ENCODE results near the gene RIMOC1.

The RIMOC1 gene

DNA sequence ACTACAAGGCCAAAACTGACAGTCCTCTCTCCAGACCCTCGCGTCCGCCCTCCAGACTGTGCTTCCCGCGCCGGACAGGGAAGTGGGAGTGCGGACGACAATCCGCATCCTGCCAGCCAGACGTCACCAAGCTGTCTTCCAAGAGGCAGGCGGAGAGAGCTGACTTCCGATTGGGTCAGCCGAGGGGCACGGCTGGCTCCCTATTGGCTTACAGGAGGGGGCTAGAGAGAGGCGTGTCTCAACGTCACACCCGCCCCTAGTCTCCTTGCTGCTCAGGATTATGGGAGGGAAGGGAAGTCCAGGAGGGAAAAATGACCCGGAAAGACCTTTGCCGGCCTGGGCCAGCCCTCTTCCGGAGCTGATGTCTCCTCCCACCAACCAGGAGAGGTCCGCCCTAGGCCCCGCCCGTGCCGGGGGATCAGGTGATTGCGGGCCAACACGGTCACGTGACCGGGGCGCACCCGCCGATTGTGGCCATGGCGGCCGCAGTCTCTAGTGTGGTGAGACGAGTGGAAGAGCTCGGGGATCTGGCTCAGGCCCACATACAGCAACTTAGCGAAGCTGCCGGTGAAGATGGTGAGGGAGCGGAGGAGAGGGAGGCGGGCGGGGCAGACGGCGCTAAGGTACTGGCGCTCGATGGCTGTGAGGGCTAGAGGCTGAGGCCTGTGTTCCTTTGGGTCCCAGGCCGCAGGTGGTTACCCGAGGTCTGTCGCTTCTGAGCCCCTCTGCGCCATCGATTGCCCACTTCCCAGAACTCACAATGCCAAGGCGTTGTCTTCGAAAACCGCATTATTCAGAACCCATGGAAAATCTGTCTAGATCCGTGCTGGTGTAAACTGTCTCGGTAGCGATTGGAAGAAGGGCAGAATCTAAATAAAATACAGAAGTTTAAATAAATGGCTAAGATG, at the start of gene RIMOC1:
Gene RIMOC1, plus strand, starts transcription at position 453 of the 908 bp plus-strand sequence. Its CDS starts 24 bp downstream, at position 477.
- DNase-seq (ENCODE audit: low read depth in 2 of 3, low spot score in 1 of 3): peak; percentile 95 to 98 (median 97)

DNA sequence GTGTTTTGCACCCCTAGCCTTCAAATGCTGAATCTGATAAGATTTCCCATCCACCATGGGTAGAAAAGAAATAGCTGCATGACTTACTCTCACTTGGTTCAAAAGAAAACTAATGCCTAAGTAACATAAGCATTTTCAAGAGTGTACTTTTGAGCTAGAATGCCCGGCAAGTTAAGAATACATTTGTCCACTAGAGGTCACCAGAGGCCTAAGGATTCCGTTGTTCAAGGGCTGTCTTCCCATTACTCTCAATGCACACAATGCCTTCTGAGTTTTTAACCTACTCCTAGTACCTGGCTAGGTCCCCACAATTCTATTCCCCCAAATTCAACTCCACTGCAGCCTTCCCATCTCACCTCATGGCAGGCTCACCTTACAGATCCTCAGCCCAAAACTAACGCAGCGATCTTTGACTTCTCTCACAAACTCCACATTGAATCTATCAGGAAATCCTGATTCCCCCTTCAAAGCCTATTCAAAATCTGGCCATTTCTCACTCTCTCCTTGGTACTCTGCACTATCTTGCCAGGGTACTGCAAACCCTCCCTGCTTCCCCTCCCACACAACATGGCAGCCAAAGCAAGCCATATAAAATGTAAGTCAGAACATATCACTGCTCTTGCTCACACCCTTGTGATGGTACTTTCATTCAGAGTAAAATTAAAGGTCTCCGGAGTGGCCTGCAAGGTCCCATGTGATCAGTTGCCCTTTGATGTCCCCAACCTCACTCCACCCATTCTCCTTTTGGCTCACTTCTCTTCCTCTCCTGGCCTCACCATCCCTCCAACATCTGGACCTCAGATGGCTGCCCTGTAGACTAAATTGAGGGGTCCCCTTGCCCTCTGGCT, 47.3 kb upstream of the RIMOC1 start:
- peak in 2 of 3 donors; percentile 20 to 76 for DNase-seq (ENCODE audit: low read depth in 2 of 3, low spot score in 1 of 3)

DNA sequence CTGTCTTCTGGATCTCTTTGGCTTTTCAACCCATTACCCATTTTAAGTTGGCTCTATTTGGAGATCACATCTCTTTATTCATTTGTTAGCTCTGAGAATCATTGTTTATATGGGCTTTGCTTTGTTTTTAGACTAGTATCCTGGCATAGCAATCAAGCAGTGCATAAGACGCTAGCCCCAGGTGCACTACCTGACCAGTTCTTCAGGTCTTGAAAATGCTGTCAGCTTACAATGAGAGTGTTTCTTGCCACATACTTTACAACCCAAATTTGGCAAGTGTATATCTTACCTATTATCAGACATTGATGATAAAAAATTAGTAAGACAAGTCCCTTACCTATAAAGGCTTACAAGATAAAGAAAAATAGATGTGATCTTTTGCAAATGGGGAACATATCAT, 46.2 kb upstream of the RIMOC1 start:
- no peak for DNase-seq (ENCODE audit: low read depth in 2 of 3, low spot score in 1 of 3)

- DNase-seq (ENCODE audit: low read depth in 2 of 3, low spot score in 1 of 3): no peak
Observed at GRCh38 chr5:41858890-41859289, 45.3 kb upstream of the RIMOC1 start.

DNA sequence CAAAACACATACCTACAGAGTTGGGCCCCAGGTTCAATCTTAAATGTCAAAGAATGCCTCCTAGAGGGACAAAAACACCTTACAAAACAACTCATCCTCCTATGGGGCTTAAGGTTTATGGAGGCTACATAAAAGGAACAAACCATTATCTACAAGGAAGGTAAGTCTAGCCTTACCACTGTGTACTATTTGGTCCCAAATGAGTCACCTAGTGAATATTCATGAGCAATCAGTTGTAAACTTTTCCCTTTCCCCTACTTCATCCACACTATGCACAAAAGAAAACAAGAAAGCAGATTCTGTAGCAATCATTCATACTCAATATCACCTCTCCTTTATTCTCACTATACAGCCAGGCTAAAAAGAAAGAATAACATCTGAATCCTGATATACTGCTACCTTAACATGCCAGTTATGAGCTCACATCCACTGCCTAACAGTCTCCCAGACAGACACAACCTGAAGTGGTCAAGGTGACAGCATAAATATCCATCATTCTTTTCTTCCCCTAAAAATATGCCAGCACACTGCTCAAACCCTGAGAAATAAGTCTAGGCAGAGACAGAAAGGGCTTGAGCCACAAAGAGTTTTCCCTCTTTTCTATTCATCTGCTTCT, 40.2 kb upstream of the RIMOC1 start:
- no peak for DNase-seq (ENCODE audit: low read depth in 2 of 3, low spot score in 1 of 3)

- no peak for DNase-seq (ENCODE audit: low read depth in 2 of 3, low spot score in 1 of 3)
Observed at GRCh38 chr5:41869151-41869723, 34.9 kb upstream of the RIMOC1 start.

DNA sequence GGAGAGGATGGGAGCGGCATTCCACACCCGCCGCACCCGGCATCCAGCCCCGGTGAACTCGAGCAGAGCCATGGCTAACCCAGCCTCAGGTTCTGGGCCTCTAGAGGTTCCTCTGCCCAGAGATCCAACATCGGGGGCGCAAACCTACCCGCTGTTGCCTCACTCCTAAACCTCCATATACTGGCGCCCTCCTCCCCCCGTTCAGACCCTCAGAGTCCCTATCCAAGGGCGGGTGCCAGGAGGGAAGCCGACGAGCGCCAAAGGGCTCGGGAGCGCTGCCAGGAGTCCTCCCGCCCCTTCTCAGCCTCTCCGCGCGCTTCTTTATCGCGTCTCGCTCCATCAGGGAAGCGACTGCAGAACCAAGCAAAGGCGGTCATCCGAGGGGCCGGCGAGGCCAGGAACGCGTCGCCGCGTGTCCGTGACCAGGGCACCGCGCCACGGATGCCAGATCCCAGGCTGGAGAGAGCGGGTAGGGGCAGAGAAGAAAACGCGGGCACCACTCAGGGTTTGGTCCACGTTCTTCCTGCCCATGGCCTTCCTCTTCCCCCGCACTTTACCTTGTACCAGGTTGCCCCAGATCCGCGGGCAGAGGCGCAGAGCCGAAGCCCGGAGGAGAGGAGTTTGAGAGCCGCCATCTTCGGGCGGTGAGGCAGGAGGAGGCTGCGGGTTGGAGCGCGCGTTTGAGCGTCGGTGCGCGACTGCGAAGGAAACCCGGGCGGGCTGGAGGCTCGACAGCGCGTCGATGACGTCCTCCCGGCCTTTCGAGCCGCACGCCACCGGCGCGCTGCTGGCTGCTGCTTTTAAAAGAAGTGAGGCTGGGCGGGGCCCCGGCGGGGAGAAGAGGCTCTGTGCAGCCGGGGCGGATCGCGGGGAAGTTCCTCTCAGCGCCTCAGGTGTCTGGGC, 34.2 kb upstream of the RIMOC1 start, which contains the start of gene OXCT1:
Gene OXCT1, minus strand, starts transcription at position 702 of the 903 bp plus-strand sequence. Its CDS starts 67 bp downstream, at position 635.
- DNase-seq (ENCODE audit: low read depth in 2 of 3, low spot score in 1 of 3): peak; percentile 83 to 92 (median 89)

- no peak for DNase-seq (ENCODE audit: low read depth in 2 of 3, low spot score in 1 of 3)
Observed at GRCh38 chr5:41870627-41871048, 33.5 kb upstream of the RIMOC1 start.

DNA sequence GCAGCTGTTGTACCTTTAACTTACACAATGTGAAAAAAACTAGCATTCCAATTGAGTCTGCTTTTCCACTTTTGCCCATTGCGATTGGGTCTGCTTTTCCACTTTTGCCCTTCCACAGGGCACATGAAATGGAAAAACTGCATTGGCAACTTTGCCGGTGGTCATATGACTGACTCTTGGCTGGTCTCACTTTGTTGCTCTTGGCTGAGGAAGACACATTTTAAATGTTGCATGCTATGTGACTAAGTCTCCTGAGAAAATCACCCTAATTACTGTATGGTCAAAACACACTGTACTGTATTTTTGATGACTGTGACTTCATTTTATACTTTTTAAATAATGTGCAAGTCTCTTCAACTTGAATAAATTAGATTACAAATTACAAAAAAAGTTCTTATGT, 32.3 kb upstream of the RIMOC1 start:
- DNase-seq (ENCODE audit: low read depth in 2 of 3, low spot score in 1 of 3): no peak

DNA sequence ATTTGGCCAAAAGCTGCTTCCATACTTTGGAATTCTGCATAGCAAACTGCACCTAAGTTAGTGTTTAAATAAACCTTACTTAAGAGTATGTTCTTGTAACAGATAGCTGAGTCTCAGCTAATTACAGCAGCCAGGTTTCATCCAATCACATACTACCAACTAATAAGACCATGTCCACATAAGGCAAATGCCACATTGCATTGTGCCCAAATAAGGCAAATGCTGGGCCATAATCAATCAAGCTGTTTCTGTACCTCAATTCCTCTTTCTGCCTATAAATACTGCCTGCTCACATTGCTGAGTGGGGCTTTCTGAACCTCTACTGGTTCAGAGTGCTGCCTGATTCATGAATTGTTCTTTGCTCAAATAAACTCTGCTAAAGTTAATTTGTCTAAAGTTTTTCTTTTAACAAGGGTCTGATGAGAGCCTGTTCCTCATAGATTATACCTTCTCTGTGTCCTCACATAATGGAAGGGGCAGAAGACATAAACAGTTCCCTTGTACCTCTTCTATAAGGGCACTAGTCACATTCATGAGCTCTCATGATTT, 29.6 kb upstream of the RIMOC1 start:
- no peak for DNase-seq (ENCODE audit: low read depth in 2 of 3, low spot score in 1 of 3)

GRCh38 chr5:41875121-41875520, 29.0 kb upstream of the RIMOC1 start:
- no peak for DNase-seq (ENCODE audit: low read depth in 2 of 3, low spot score in 1 of 3)

DNA sequence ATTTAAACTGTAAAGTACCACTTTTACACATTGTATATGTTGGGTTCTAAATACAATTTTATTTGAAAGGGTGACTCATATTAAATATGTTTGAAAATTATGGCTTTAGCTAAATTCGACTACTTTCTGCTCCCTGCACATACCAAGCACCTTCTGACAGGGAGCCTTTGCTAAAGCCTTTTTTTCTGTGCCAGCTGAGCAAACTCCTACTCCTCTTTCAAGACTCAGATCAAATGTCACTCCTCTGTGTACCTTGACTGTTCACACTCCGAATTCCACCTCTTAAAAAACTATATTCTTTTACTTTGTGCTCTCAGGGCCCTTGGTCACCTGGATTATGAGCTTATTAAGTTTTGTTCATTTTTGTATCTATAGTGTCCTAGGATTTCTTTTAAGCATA, 27.5 kb upstream of the RIMOC1 start:
- DNase-seq (ENCODE audit: low read depth in 2 of 3, low spot score in 1 of 3): no peak

DNA sequence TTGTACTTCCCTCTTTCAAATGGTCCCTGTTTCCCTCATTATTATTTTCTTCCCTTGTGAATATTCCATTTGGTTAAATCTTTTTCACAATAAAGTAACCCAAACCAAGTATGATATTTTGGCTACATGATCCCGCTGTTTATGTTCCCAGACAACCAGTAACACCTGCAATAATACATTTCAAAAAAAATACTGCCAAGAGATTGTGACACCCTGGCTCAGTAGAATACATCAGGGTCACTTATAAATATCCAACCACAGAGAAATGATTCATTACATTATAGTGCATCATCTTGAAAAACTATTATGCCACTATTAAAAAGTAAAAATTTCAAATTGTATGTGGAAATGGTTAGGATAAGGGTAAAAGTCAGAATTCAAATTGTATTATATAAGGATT, 26.7 kb upstream of the RIMOC1 start:
- DNase-seq (ENCODE audit: low read depth in 2 of 3, low spot score in 1 of 3): no peak

DNA sequence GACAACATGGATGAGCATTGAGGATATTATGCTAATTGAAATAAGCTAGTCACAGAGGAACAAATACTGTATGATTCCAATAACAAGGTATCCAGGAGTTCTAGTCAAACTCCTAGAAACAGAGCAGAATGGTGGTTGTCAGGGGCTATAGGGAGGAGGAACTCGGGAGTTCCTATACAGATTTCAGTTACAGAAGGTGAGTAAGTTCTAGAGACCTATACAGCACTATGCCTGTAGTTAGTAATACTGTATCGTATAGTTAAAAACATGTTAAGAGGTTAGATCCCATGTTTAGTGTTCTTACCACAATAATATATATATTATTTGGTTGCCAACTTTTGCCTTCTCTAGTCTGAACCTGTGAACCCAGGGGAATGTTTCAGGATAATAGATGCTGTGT, 26.0 kb upstream of the RIMOC1 start:
- no peak for DNase-seq (ENCODE audit: low read depth in 2 of 3, low spot score in 1 of 3)

- DNase-seq (ENCODE audit: low read depth in 2 of 3, low spot score in 1 of 3): no peak
Observed at GRCh38 chr5:41878643-41879478, 25.3 kb upstream of the RIMOC1 start.

GRCh38 chr5:41882765-41883164, 21.4 kb upstream of the RIMOC1 start:
- DNase-seq (ENCODE audit: low read depth in 2 of 3, low spot score in 1 of 3): no peak

DNA sequence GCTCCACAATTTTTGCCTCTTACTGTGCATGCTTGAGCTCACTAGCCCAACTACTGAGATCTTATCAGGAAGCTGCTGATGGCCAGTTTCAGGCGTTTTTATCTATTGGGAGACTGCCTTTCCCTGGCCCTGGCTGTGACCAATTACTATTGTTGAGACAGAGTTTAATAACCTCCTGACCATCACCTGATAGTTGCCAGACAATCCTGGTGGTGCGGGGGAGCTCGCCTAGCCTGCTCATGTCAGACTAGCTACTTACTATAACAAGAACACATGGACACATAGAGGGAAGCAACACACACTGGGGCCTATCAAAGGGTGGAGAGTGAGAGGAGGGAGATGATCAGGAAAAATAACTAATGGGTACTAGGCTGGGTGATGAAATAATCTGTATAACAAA, 20.9 kb upstream of the RIMOC1 start:
- DNase-seq (ENCODE audit: low read depth in 2 of 3, low spot score in 1 of 3): no peak

- no peak for DNase-seq (ENCODE audit: low read depth in 2 of 3, low spot score in 1 of 3)
Observed at GRCh38 chr5:41883936-41884335, 20.2 kb upstream of the RIMOC1 start.

GRCh38 chr5:41885286-41885685, 18.9 kb upstream of the RIMOC1 start:
- DNase-seq (ENCODE audit: low read depth in 2 of 3, low spot score in 1 of 3): no peak

All from stimulated activated CD4-positive, alpha-beta T cell treated with anti-CD3 and anti-CD28 coated beads, Interleukin-12 subunit alpha, Interleukin-12 subunit beta, amount 100 ng/mL, for 48 hours (primary cell).